NCI-H748 treated with DMSO at 0.1 percent for 48 hours (cell line): ENCODE data around the gene CCSER1.
A peak's percentile ranks its signal among the peaks of the same experiment; 100 is the strongest.
"Not testable (repeated sequence)": the region's sequence is repeated elsewhere in the genome, so short reads cannot be mapped to it uniquely, and the experiment has no call there.

Source experiments
- DNase-seq: peaks from one replicate; lab custom pipeline; 2025; lab: John Stamatoyannopoulos, UW

The CCSER1 gene

DNA sequence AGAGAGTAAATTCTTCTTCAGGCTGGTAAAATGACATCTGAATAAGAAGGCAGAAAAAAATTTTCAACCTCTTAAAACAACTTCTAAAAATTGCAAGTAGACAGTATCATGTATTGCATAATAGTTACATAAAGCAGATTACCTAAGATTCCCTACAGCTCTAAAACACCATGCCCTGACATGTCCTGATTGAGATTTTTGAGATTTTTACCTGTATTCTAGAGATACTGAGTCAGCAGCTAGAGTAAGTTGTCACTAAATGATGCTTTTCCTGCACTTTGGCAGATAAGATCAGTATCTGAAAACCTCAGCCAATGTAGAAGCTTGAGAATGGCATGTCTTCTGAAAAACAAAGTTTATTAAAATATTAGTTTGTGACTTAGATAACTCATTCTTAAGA, 713.6 kb downstream of the CCSER1 start:
- no peak for DNase-seq

DNA sequence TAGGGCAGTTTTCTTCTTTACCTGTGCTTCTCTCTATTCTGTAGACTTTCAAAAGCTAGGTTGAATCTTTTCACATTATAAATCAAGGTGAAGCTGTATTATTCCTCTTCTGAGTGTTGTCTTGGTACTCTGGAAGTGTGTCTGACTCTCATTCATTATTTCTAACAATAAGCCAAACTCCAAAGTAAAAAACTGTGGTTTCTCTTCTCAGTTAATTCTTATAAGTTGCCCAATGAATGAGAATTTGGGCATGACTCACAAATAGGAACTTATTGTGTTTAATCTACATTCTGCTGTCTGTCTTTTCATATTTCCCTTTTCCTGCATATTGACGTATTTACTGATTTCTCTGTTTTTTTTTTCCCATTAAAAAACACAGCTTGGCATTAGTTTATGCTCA, 714.5 kb downstream of the CCSER1 start:
- no peak for DNase-seq

DNA sequence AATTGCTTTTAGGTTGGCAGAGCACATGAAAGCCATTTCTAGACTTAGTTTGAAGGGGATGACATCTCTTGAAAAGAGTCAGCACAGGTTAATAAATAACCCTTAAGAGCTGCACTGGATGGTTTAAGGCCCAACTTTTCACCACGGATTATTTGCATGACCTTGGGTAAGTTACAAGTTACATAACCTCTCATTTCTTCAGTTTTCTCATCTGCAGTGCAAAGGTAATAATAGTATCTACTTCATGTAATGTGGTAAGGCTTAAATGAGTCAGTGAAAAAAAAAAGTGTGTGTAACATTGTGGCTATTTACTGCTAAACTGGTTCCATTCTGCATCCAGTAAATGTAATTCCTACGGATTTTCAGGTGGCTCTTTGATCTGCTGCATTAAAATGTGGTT, 715.8 kb downstream of the CCSER1 start:
- DNase-seq = no peak

DNA sequence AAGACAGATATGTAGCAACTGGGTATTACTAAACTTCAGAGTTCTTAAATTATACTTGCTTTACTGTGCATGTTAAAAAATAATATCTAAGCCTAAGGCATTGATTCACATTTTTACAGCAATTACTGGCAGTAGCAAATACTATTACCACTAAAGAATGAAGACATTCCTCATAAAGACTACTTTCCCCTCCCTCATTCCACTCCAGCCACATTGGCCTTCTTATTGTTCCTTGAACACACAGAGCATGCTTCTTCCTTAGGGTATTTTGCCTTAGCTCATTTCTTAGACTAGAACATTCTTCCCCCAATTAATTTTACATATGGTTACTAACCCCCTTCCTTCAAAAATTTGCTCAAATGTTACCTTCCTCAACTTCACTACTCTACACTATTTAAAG, 717.0 kb downstream of the CCSER1 start:
- no peak for DNase-seq

DNA sequence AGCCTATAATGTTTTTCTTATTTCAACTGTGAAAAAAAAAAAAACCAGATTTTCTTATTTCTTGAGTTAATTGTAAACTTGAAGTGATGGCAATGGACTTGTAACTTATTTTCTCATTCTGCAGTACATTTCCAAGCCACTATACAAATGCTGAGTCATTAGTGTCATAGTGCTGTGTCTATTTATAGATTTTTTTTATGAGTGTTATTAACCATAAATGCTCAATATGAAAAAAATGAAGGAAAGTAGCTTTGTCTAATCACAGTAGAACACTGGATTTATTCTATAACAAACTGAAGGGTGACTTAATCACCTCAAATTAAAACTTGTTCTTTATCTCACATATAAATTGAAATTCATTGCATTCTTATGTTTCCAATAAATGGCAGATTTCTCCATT, 718.6 kb downstream of the CCSER1 start:
- no peak for DNase-seq

DNA sequence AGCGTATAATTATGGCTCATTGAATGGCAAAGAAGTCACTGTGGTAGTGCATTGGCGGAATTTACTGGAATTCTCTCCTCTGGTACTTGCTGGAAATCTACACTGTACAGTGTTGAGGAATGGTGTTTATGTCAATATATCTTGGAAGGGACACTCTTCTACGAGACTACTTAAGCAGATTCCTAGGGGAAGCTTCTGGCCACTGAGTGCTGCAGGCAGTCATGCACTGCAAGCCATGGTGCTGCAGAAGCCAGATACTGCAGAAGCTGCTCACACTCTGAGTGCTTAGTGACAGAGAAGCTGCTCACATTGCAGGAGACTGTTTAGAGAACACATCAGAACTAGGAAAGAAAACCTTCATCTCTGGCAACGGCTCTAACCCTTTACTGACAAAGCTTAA, 725.0 kb downstream of the CCSER1 start:
- no peak for DNase-seq

DNA sequence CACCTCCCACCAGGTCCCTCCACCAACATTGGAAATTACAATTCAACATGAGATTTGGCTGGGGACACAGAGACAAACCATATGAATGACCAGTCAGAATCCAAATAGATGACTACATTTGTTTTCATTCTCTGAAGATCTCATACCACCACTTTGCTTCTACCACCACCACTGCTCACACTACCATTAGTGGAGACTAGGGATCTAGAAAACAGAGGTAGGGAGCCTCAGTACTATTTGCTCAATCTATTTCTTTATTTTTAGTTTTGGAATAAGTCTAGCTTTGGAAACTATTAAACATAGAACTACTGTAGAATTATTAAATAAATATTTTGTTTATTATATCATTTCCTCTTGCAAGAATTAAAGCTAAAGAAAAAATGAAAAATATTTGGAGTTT, 727.9 kb downstream of the CCSER1 start:
- no peak for DNase-seq

DNA sequence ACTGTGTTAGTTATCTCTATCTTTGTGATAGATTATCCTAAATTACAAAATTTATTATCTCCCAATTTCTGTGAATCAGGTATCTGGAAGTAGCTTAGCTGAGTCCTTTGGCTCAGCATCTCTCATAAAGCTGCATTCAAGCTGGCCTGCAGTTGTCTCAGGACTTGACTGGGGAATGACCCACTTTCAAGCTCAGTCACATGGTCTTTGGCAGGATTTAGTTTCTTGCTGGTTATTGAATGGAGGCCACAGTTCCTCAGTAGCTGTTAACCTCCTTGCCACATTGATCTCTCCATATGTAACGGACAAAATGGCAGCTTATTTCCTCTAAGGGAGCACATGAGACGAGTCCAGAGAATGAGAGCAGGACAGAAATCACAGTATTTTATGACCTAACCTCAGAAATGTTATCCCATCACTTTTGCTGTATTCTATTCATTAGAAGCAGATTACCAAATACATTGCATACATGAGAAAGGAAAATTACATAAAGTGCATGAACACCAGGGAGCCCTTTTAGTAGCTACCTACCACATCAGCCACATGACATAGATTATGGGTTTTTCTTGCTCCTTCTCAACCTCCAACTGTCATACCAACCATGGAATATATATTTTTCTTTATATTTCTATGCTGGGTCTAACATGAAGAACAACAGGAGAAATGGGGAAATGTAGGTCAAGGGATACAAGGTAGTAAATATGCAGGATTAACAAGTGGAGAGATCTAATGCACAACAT, 730.1 kb downstream of the CCSER1 start:
- DNase-seq = no peak

DNA sequence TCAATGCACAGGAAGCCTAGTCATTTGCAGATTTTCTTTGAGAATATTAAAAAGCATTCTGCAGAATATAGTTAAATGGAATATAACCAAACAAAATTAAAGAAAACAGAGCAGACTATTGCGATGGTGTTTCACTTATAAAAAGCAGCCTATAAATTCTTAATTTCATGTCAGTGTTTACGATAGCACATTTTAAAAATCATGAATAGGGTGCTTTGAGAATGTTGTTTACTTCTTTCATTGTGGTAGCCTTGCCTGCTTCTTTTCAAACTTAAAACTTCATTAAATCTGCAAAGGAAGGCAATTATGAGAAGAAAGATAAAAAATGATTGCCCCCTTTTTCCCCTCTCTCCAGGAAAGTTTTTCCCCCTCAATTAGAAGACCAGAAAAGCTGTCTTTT, 748.6 kb downstream of the CCSER1 start:
- no peak for DNase-seq

DNA sequence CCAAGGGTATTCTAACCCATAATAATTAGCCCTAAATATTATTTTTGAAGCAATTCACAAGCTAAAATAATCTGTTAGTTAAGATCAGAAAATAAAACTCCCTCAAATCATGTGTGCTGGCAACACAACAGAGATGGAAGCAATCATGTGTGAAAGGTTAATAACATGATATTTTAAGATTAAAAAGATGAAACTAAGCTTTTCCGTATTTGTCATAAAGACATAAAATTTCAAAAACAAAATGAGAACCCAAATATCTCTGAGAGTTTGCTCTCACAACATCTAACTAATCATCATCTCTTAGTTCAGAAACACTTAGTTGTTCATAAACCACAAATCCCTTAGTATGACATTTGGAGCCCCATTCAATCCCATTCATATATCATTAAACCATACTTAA, 749.1 kb downstream of the CCSER1 start:
- DNase-seq = no peak

DNA sequence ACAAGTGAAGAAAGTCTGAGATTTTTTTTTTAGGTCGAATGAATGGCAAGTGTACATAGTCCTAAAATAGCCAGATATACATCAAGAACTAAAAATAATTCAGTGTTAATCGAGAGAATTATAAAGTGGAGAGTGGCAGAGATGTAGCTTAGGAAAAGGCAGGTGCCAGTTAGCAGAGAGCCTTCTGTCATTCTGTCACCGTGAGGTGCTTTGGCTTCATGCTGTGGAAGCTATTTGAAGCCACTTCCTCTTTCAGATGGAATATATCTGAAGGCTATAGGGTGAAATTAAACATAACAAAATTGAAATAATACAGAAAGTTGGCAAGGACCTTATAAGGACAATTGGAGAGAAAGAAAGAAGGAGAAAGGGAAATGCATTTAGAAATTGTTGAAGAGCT, 756.3 kb downstream of the CCSER1 start:
- DNase-seq = no peak

DNA sequence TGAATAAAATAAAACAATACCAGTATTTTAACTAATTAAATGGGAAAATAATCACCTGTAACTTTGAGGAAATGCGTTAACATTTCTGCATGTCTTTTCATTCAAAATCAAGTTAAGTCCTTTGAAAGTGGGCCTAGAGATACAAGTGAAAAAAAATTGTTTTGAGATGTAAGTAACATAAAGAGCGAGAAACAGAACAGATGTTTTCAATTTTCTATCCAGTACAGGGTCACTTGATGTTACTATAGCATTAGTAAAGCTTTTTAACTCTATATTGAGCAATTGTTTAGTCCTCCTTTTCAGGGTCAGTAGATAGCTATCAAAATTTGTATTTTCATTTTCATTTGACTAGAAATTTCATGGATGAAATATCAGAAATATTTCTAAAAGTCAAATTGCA, 761.4 kb downstream of the CCSER1 start:
- DNase-seq = no peak

DNA sequence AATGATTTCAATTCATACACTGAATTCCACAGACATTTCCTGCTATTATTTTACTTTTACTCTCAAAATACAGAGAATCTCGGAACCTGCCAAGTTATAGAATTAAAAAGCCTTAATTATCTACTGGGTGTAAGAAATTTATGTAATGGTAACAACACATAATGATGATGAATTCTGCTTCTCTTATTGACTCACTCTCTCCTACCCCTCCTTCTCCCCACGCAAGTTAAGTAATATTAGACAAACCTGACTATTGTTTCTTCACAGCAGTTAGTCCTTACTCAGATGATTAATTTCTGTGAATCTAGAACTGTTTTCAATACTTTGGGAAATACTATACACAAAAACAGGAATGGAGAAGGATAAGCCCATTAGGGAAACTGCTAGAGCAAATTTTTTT, 762.0 kb downstream of the CCSER1 start:
- no peak for DNase-seq

DNA sequence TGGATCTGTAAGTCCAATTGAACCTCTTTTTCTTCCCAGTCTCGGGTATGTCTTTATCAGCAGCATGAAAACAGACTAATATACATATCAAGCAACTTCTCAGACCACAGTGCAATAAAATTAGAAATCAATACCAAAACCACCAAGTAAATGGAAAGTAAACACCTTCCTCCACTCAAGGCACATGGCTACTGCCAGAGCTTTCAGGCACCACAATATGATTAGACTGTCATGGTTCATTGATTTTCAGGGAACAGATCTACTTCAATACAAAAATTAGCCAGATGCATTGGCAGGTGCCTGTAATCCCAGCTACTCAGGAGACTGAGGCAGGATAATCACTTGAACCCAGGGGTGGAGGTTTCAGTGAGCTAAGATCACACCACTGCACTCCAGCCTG, 776.2 kb downstream of the CCSER1 start:
- peak; percentile 2 for DNase-seq

DNA sequence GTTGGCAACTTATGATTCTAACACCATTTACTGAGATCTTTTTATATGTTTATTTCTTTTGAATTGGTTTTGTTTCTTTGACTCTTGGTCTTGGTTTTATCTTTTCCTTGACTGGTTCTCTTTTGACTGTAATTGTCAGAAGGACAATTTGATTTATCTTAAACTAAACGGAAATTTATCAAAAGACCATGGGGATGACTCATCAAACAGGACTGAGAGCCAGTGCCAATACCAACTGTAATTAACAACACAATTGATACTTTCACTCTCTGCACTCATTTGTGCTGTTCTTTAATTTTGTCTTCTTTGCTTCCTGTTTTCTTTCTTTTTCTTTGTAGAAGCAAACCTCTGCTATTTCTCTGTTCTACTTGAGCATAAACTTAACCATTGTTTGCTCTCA, 776.8 kb downstream of the CCSER1 start:
- DNase-seq = no peak

DNA sequence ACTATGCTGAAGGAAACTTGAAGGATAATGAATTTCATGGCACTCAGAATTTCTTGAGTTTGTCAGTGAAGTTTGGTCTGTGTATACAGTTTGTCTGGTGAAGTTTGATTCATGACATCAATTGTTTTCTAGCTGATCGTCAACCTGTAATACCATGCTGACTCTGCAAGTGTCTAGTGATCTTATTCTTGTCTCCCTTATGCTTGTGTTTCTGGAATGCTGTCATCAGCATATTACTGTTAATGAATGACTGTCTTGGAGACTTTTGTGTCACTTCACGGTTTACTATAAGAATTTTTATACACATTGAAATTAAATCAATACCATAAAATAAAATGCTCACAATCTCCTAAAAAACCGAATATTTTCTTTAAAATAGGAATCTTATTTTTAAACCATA, 779.0 kb downstream of the CCSER1 start:
- no peak for DNase-seq

DNA sequence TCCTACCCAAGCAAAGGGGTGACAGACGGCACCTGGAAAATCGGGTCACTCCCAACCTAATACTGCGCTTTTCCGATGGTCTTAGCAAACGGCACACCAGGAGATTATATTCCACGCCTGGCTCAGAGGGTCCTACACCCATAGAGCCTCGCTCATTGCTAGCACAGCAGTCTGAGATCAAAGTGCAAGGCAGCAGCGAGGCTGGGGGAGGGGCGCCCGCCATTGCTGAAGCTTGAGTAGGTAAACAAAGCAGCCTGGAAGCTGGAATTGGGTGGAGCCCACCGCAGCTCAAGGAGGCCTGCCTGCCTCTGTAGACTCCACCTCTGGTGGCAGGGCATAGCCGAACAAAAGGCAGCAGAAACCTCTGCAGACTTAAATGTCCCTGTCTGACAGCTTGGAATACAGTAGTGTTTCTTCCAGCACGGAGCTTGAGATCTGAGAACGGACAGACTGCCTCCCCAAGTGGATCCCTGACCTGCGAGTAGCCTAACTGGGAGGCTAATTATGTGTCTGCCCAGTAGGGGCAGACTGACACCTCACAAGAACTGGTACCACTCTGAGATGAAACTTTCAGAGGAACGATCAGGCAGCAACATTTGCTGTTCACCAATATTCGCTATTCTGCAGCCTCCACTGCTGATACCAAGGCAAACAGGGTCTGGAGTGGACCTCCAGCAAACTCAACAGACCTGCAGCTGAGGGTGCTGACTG, 784.7 kb downstream of the CCSER1 start:
- not testable (repeated sequence) for DNase-seq

DNA sequence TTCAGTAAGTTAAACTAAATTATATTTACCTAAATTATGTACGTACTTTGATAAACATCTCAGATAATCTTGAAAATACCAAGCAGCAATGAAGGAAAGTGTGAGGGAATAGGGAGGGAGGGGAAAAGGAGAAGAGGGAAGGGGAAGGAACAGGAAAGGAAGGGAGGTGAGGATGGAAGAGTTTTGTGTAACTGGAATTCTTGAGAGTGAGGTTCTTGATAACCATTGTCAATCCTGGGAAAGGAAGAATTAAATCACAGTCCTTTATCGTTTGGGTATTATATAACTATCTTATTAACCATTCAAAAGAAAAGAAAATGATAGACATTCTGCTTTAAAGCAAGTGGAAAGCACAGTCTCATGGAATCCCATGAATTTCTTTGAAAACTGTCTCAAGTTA, 795.0 kb downstream of the CCSER1 start:
- no peak for DNase-seq

DNA sequence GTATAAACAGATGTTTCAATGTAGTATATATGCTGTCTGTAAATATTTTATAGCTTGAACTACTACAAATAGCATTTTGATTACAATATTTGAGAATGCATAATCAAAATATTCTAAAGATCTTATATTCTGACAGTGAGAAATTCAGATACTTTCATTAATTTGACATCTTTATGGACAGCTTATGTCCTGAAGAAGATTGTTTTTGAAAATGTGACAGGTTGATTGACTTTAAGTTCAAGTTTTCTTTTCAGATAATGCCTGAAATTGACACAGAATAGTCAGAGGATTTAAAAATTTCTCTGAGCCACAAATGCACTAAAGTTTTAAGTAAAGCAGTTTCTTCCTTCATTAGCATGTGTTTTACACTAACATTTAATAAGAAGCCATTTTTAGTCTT, 799.8 kb downstream of the CCSER1 start:
- DNase-seq = no peak

DNA sequence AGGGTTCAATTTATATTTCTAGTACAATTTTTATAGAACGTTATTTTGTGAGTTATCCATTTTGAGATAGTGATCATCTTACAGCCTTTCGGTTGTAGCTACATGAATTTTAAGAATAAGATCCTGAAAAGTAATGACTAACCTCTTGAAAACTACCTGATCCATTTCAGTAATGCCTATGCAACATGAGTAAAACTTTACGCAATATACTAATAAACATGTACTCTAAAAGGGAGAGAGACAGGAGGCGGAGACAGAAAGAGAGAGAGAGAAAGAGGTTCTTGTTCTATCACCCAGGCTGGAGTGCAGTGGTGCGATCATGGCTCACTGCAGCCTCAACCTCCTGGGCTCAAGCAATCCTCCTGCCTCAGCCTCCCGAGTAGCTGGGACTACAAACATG, 816.1 kb downstream of the CCSER1 start:
- DNase-seq = no peak

DNA sequence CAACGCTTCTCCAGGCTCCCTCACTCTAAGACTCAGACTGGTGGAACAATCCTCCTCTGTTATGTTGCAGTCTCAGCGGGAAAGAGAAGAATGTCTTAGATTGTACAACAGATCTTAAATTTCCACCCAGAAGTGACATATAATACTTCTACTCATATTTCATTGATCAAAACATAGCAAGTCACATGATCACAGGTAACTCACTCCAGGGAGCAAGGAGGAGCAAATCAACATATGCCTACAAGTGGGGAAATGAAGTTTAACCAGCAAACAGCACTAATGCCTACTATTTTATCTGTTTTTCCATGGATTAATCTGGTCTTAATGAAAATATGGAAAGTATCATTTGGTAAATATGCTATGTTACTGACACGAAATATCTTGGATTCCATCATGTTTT, 819.8 kb downstream of the CCSER1 start:
- no peak for DNase-seq

DNA sequence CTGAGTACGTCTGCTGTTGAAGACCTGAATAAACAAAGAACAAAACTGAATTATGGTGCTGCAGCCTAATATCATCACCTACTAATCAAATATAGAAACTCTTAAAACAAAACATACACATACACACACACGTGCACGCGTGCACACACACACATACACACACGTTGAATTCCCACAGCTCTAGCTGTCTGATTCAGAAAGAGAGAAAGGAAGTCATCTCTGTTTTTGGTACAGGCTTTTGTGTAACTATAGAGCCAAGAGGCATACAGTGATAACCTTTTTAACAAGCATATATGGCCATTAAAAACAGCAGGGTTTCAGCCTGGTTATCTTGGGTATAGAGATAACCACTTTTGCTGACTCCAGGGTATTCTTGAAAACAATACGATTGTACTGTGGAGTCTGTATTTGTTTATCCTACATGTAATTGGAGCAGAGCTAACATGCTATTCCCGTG, 823.2 kb downstream of the CCSER1 start:
- peak; percentile 49 for DNase-seq

DNA sequence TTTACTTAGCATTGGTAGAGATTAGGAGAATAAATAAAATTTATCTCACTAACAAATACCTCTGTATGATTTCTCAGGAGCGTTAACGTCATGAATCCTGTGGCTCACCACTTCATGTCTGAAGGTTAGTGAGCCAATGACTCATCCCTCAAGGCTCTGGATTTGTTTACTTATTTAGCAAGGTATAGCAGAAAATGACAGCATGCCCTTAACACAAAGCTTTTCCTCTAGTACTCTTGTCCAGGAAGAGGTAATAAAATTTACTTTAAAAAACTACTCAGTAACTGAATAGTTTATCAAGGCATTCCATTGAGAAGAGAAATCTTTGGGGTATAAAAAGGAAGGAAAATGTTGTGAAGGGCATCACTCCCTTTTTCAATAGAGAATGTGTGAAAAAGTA, 823.8 kb downstream of the CCSER1 start:
- no peak for DNase-seq
